ENCODE data around the gene TRA2A. TPM values are rescaled to one million over a fixed set of nuclear protein-coding genes. Genes with fewer than 3 reads are reported as not detected.

Gene TRA2A
- total and polyA plus RNA-seq, 2 of the 13 experiments (the other 11 are each of a cell fraction or from before 2014, with no cell fraction given) = 39.1 to 41.6 TPM

DNA sequence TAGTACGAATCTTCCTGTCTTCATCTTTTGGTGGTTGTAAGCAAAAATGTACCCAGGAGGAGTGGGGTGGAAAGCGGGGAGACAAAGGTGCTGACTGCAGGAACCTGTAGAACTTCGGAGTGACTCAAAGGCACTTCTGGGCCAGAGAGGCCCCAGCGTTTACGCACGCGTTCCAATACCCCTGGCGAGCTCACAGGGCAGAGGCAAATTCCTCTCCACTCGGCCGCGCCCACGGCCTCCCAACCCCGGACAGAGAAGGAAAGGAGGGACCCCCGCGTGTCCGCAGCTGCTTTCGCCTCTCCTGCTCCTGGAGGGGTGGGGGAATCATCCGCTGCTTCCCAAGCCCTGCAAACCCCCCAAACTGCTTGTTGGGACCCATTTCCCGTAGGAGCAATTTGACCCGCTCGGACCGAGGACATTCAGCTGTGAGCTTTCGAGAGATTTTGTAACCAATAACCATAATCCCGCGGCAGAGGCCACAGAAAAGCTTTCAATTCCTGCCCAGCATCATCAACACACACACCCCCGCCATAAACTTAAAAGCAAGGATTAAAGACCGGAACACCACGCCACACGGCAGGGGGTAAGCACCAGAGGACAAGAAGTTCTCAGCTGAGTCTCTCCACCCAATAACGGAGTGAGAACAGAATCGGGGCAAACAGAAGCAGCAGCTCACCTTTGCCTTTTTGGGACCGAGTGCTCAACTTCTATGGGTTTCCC is 63.8 kb downstream of the TRA2A start (continued):
- 0 out of 2 replicates have a peak, but pooled peaks have one; percentile 15 for TF ChIP-seq ZBTB10 (CRISPR knock-in tag; IDR thresholded peaks at IDR 0.05; ENCODE audit: borderline replicate concordance)
- TF ChIP-seq, protein P1, sequence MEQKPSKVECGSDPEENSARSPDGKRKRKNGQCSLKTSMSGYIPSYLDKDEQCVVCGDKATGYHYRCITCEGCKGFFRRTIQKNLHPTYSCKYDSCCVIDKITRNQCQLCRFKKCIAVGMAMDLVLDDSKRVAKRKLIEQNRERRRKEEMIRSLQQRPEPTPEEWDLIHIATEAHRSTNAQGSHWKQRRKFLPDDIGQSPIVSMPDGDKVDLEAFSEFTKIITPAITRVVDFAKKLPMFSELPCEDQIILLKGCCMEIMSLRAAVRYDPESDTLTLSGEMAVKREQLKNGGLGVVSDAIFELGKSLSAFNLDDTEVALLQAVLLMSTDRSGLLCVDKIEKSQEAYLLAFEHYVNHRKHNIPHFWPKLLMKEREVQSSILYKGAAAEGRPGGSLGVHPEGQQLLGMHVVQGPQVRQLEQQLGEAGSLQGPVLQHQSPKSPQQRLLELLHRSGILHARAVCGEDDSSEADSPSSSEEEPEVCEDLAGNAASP (CRISPR knock-in tag; IDR thresholded peaks at IDR 0.05; ENCODE audit: borderline replicate concordance) = 0 out of 2 replicates have a peak, but pooled peaks have one; percentile 20
- TF ChIP-seq SCMH1 (CRISPR knock-in tag; IDR thresholded peaks at IDR 0.05; ENCODE audit: borderline replicate concordance) = no peak
- TF ChIP-seq MLX (CRISPR knock-in tag; IDR thresholded peaks at IDR 0.05) = no peak
- TF ChIP-seq MAF1 (CRISPR knock-in tag; IDR thresholded peaks at IDR 0.05; ENCODE audit: borderline replicate concordance) = no peak
- TF ChIP-seq KMT2A (CRISPR knock-in tag; IDR thresholded peaks at IDR 0.05) = peak; percentile 78; the same call in 1 of the 2 replicates
- TF ChIP-seq, protein P2, sequence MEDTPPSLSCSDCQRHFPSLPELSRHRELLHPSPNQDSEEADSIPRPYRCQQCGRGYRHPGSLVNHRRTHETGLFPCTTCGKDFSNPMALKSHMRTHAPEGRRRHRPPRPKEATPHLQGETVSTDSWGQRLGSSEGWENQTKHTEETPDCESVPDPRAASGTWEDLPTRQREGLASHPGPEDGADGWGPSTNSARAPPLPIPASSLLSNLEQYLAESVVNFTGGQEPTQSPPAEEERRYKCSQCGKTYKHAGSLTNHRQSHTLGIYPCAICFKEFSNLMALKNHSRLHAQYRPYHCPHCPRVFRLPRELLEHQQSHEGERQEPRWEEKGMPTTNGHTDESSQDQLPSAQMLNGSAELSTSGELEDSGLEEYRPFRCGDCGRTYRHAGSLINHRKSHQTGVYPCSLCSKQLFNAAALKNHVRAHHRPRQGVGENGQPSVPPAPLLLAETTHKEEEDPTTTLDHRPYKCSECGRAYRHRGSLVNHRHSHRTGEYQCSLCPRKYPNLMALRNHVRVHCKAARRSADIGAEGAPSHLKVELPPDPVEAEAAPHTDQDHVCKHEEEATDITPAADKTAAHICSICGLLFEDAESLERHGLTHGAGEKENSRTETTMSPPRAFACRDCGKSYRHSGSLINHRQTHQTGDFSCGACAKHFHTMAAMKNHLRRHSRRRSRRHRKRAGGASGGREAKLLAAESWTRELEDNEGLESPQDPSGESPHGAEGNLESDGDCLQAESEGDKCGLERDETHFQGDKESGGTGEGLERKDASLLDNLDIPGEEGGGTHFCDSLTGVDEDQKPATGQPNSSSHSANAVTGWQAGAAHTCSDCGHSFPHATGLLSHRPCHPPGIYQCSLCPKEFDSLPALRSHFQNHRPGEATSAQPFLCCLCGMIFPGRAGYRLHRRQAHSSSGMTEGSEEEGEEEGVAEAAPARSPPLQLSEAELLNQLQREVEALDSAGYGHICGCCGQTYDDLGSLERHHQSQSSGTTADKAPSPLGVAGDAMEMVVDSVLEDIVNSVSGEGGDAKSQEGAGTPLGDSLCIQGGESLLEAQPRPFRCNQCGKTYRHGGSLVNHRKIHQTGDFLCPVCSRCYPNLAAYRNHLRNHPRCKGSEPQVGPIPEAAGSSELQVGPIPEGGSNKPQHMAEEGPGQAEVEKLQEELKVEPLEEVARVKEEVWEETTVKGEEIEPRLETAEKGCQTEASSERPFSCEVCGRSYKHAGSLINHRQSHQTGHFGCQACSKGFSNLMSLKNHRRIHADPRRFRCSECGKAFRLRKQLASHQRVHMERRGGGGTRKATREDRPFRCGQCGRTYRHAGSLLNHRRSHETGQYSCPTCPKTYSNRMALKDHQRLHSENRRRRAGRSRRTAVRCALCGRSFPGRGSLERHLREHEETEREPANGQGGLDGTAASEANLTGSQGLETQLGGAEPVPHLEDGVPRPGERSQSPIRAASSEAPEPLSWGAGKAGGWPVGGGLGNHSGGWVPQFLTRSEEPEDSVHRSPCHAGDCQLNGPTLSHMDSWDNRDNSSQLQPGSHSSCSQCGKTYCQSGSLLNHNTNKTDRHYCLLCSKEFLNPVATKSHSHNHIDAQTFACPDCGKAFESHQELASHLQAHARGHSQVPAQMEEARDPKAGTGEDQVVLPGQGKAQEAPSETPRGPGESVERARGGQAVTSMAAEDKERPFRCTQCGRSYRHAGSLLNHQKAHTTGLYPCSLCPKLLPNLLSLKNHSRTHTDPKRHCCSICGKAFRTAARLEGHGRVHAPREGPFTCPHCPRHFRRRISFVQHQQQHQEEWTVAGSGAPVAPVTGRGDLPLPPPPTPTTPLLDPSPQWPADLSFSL (CRISPR knock-in tag; IDR thresholded peaks at IDR 0.05) = 0 out of 2 replicates have a peak, but pooled peaks have one; percentile 0
- TF ChIP-seq FOSL2 (CRISPR knock-in tag; IDR thresholded peaks at IDR 0.05) = peak; percentile 27
- no peak for TF ChIP-seq ZNF556 (CRISPR knock-in tag; IDR thresholded peaks at IDR 0.05; ENCODE audit: borderline replicate concordance)
- 0 out of 2 replicates have a peak, but pooled peaks have one; percentile 32 for TF ChIP-seq DMAP1 (CRISPR knock-in tag; IDR thresholded peaks at IDR 0.05)
- no peak for TF ChIP-seq CC2D1A (CRISPR knock-in tag; IDR thresholded peaks at IDR 0.05)
- TF ChIP-seq, protein P3, sequence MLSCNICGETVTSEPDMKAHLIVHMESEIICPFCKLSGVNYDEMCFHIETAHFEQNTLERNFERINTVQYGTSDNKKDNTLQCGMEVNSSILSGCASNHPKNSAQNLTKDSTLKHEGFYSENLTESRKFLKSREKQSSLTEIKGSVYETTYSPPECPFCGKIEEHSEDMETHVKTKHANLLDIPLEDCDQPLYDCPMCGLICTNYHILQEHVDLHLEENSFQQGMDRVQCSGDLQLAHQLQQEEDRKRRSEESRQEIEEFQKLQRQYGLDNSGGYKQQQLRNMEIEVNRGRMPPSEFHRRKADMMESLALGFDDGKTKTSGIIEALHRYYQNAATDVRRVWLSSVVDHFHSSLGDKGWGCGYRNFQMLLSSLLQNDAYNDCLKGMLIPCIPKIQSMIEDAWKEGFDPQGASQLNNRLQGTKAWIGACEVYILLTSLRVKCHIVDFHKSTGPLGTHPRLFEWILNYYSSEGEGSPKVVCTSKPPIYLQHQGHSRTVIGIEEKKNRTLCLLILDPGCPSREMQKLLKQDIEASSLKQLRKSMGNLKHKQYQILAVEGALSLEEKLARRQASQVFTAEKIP (CRISPR knock-in tag; IDR thresholded peaks at IDR 0.05; ENCODE audit: borderline replicate concordance) = no peak
- TF ChIP-seq, protein P4, sequence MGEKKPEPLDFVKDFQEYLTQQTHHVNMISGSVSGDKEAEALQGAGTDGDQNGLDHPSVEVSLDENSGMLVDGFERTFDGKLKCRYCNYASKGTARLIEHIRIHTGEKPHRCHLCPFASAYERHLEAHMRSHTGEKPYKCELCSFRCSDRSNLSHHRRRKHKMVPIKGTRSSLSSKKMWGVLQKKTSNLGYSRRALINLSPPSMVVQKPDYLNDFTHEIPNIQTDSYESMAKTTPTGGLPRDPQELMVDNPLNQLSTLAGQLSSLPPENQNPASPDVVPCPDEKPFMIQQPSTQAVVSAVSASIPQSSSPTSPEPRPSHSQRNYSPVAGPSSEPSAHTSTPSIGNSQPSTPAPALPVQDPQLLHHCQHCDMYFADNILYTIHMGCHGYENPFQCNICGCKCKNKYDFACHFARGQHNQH (CRISPR knock-in tag; IDR thresholded peaks at IDR 0.05) = peak; percentile 69
- TF ChIP-seq WIZ (CRISPR knock-in tag; IDR thresholded peaks at IDR 0.05) = no peak

Data from HepG2 (cell line).